NCI-H82 treated with DMSO at 0.1 percent for 48 hours (cell line): Measurements from ENCODE around the gene MST1R.
"Not testable (repeated sequence)": the region's sequence is repeated elsewhere in the genome, so short reads cannot be mapped to it uniquely, and the experiment has no call there.

Source experiments
- DNase-seq: peaks from one replicate; lab custom pipeline; 2025; ENCODE audit not compliant: unreplicated experiment; lab: John Stamatoyannopoulos, UW

The MST1R gene

DNA sequence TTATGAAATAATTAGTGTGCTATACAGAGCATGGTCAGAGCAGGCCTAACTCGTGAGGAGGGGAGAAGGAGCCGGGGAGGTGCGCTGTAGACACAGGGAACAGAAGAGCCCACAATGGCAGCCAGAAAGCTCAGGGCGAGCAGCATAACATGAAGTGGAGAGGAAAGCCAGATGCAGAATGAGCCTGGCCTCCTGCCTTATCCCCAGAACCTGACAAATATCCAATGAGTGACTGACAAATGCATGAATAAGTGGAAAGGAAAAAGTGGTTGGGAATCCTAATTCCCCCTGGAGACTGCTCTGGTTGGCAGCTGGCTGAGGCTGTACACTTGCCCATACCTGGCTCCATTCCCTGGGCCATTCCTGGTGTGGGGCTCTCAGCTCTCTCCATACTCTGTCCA is 9.2 kb upstream of the MST1R start:
- DNase-seq: peak; percentile 74

DNA sequence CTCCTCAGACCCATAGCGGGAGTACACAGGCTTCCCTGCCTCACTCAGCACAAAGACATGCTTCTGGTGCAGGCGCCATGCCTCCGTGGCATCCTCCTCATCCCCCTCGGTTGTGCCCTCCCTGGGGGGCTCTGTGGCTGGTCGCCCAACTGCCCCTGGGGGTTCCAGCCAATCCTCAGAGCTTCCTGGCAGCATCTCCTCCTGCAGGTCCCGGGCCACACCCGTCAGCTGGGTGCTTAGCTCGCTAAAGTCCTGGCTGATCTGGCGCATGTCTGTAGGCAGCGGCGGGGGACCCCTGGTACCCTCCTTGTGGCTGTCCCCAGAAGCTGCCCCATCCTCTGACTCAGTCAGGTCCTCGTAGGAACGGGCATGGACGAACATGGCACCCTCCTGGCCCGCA is 7.9 kb upstream of the MST1R start:
- DNase-seq: no peak

DNA sequence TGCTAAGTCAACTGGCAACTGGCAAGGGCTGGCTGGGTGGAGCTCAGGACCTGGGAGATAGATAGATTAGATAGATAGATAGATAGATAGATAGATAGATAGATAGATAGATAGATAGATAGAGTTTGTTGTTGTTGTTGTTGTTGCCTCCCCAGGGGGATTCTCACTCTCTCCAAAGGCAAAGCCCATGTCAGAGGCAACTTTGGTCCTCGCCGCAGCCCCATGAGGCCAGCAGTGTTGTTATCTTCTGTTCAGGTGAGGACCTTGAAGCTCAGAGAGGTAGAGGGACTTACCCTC is 7.4 kb upstream of the MST1R start:
- no peak for DNase-seq

DNA sequence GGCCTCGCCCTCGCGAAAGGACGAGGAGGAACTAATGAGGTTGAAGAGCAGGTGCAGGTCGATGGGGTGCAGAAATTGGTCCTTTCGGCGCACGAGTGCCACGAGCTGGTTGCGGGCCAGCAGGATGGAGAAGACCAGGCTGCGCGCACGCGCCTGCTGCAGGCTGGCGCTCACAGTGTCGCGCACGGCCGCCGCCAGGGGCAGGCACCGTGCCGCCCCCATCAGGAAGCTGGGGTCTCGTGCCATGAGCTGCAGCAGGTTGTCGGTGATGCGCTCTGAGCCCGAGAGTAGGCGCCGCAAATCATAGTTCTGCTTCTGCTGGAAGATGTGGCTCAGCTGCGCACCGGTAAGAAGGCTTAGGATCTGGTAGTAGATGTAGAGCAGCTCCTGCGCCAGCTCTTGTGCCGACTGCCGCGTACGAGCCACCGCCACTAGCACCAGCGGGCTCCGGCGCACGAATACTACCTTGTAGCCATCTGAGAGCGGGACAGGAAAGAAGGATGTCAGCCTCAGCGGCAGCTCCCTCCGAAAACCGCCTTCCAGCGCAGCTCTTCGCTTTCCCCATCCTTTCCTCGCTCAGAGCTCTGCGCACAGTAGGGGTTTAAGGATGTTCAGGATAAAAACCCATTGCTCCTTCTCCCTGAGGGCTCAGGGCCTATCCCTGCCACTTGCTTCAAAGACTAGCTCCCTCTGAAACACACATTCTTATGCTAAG is 6.9 kb upstream of the MST1R start:
- no peak for DNase-seq

DNA sequence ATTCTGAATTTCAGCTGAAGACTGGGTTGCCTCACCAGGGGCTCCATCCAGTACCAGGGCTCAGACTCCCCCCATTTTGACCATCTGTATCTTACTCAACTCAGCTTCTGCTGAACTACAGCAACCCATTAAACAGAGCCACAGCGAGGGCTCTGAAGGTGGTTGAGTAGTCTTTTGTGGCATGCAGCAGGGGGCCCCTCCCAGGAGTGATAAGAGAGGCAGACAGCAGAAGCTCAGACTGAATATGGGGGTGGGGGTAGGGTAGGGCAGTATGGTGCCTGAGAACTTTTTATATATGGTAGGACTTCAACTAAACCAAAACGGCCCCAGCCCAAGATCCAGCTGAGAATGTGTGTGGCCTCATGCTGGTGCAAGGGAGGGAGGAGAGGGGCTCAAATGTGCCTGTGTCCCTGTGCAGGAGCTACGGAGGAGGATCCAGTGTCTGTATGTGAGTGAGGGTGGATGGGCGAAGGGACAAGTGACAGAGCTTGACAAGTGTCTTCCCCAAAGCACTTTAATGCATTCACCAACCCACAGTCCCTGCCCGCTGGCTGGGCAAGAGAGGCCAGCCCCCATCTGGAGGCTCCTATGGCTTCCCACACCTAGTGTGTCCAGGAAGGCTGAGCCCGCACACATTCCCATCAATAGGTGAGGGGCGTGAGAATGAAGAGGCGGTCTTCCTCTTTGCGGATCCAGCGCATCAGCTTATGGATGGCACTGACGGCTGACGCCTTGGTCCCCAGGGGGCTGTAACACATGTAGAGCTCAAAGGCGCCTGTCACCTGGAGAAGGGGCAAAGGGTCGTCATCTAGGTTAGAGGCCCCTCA is 4.9 kb upstream of the MST1R start:
- no peak for DNase-seq

DNA sequence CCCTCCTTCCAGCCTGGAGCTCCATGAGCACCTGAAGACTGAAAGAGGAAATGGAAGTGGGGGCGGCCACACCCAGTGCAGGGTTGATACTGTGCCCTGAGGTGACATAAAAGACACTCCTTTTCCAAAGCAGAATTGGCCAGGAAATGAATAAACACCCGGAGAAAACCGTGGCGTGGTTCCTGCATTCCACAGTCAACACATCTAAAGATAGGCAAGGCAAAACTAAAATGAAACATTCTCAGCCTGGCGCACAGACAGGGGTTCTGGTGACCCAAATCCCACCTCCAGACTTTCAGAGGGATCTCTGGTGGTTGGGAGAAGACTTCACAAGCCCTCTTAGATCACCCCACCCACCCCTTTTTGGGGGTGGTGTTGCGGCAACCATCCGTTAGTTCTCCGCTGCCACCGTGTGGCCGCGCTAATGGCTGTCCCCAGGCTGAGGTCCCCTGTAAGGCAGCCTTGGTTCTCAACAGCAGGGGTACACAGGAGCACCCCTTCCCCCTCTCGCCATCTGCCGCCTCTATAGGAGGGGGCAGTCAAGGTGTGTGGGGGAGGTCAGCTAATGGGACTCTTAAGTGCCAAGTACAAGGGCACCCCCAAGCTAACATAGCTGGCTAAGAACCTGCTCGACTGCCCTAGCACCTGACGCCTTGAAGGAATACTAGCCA is 2.5 kb upstream of the MST1R start:
- DNase-seq: no peak

DNA sequence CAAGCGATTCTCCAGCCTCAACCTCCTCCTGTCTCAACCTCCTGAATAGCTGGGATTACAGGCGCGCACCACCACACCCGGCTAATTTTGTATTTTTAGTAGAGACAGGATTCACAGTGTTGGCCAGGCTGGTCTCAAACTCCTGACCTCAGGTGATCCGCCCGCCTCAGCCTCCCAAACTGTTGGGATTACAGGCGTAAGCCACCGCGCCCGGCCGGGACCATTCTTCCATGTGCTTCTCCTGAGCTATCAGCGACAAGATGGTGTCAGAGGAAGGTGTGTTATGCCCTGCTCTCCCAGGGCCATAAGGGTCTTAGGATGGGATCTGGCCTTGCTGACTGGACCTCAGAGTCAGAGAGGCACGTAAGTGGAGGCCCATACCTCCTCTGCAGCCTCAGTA is 775 bp upstream of the MST1R start:
- DNase-seq: not testable (repeated sequence)

DNA sequence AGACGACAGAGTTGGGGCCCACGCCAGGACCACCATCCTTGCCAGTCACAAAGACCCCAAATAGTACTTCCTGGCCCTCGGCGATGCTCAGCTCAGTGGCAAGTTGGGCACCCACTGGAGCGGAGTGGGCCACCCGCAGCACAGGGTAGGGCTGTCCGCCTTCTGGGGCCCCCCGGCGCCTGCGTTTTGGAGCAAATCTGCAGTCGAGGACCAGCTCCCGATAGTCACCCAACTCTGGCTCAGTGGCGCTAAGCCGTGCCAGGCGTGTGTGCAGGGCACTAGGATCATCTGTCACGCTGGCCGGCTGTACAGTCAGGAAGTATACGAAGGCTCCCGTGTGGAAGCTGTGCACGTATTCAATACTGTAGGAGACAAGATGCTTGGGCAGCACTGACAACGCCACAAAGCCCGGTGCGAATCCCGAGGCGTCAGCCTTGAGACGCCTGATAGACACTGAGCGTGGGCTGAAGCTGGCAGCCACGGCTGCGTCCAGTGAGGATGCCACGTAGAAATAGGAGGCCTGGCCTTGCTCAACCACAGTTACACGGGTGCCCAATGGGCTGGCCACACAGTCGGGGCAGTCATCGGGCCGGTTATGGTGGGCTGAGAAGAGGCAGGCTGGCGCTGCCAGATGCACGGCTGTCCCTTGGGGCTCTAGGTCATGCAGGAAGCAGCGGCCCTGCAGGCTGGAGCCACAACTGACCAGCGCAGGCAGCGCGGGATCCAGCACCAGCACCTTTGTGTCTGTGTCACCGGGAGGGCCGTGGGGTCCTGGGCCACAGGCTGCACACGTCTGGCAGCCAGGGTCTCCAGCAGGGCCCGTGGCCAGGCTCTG is 945 bp downstream of the MST1R start:
- no peak for DNase-seq

DNA sequence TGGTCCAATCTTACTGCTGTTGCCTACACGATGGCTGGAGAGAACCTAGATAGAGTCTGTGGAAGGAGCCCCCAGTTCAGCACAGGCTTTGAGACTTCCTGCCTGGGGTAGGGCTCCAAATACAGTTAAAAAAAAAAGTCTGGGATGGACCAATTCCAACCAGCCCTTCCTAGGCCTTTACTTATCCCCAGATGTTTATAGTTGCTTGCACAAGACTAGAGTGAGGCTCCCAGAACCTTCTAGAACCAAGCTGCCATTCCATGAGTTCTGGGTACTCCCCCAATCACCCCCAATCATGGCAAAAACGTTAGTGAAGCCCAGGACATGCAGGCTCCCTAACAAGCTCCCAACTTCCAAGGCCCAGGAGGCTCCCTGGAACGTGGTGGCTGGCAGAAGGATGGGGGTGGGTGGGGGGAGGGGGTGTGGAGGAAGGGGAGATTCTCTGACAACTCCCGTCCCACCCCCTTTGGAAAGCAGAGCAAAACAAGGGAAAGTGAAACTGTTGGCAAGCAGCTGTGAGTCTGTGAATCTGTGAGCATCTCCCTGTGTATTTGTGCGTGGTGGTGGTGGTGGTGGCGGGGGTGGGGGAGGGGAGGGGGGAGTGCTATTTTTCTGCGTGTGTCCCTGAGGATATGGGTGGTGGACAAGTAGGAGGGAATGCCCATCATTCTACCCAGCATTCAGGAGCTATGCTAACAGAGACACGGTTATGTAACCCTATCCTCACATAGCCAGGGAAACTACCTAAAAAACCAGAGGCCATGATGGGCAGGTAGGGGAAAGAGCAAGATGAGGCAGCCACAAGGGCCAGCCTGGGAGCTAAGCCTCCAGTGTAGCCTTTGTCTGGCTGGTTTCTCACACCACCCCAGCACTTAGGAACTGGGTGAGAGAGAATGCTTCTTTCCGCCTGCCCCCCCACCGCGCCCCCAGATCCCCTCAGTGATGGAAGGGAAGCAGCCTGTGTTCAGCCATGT is 2.0 kb downstream of the MST1R start:
- no peak for DNase-seq

DNA sequence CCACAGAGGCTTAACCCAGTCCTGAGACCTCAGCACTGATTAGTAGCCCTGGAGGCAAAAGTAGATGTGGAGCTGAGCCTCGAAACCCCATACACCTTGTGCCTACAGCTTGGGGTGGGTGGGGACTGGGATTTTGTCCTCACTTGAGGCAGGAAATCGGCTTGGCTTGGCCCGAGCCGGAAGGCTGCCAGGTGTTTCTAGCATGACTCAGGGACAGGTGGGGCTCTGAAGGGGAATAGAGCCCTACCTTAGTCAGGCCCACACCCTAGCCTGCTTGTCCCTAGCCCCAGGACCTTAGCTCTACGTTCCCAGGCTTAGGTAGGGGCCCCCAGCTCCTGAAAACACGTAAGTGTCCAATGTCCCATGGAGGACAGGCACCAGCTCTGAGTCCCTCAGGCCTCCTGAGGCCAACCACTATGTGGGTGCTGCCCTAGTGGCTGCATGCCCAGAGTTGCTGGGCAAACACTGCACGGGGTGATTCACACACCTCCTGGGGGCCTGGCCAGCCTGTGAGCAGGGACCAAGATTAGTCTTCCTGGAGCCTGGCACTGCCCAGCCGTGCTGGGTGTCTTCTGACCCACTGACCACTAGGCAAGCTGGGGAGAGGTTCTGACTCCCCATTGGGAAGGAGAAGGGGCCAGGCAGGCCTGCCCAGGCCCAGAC is 3.1 kb downstream of the MST1R start:
- no peak for DNase-seq

DNA sequence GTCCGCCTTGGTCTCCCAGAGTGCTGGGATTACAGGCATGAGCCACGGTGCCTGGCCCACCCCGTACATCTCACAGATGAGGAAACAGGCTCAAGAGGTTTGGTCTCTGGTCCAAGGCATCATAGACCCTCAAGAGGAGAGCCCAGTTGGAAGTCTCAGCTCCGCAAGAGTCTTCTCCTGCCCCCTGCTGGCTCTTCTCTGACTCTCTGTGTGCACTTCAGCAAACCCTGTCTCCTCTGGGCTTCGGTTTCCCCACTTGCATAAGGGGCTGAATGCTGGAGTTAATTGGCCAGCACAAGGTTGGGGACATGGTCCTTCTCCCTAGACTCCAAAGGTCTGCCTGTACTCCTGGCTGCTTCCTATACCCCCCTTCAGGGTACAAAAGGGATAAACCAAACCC is 3.9 kb downstream of the MST1R start:
- DNase-seq: peak; percentile 4

DNA sequence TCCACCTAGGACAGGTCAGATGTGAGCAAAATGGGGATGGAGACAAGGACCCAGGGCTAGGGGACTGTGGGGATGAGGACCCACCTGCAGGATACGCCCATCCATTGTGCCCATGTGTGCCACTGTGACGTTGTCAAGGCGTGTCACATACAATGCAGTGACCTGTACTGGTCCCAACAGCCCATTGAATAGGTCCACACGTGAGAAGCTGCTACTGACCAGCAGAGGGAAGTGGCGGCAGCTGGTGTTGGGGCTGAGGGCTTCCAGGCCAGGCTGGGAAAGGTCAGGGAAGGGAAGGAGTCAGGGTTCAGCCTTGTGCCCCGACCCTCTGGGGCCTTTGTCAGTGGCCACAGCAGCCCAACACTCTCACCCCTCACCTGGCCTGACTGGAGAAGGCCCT is 4.7 kb downstream of the MST1R start:
- no peak for DNase-seq

DNA sequence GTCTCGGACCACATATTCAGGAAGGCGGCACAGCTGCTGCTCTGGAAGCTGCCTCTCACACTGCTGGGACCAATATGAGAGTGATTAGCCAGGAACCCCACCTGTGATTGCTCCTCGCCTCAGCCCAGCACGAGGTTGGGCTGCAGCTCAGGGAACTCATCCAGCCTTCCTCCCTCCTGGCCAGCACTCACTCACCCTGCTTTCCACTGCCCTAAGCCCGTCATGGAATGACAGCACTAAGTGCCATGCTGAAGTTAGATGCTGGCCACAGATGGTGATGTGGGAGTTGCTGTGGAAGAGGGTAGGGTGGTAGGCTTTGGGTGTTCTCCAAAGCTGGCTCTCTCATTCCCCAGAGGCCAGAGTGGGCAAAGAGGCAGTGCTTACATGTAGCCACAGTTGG is 7.3 kb downstream of the MST1R start:
- no peak for DNase-seq

DNA sequence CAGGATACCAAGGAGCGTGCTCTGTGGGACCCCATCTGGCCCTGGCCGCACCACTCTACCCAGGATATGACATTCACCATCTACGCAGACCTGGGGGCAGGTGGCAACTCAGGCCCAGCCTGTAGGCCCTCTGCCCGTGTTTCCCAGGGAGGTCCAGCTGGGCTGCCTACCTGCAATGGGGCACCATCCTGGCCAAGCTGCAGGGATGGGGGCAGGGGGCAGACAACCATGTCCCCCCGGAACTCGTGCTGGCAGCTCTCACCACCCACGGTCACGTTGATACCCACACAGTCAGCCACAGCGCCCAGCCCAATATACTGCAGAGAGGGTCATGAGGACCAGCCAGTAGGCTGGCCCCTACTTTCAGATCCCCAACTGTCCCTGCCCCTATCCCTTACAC is 7.9 kb downstream of the MST1R start:
- DNase-seq: no peak

DNA sequence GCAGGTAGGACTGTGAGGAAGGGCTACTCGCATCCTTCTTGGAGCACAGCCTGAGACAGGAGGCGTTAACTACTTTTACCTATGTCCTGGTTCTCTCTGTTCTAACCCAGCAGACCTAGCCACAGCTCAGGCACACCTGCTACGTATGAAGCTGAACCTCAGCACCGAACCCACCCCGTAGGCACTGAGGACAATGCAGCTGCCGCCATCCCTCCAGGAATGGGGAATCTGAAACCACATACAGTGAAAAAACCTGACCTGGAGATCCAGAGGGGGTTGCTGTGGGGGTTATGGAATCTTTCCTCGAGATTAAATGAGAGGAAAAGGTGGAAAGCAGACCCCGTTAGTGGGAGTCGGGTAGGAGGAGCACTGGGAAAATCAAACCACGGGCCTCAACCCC is 14.4 kb downstream of the MST1R start:
- no peak for DNase-seq

DNA sequence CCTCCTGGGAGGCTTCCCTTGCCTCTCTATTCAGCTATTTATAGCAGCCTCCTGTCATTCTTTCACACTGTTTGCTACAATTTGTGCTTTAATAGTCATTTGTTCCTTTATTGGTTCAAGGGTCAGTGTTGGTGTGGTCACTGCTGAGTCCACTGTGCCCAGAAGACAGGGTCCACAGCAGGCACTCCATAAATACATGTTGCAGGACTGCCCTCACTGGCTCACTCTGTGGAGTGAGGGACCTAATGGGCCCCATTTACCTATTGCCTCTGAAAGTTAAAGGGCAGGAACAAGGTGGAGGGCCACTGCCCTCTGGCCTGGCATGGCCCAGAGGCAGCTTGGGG is 16.8 kb downstream of the MST1R start:
- no peak for DNase-seq

DNA sequence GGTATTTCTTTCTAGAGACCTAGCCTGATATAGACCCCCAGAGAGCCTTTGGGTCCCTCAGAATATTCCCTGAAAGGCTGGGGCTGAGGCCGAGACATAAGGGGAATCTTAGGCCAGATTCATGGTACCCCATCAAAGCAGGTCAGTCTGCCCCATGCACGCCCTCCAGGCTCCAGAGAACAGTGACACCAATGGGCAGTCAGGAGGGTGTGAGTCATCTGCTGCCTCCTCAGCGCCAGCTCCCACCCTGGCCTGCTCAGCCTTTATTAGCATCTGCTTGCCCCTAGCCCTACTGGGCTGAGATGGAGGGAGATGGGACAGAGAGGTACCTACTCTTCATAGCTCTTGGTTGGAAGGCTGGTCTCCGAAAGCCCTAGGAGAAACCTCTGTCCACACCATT is 19.7 kb downstream of the MST1R start:
- DNase-seq: no peak

DNA sequence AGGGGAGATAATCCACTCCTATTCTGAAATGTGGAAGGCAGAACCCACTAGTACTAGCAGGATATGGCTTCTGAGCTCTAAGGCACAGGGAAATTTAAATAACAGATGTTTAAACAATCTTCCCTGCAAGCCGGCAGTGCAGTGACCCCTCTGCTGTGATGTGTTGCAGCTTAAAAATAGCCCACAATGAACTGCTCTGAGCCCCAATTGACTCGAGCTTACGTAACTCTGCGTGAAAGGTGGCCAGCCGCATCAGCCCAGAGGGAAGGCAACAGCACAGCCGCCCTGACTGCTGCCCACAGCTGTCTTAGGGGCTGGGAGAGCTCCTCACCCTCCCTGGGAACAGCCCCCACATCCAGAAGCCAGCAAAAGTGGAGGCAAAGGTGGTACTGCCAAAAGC is 21.5 kb downstream of the MST1R start:
- no peak for DNase-seq

DNA sequence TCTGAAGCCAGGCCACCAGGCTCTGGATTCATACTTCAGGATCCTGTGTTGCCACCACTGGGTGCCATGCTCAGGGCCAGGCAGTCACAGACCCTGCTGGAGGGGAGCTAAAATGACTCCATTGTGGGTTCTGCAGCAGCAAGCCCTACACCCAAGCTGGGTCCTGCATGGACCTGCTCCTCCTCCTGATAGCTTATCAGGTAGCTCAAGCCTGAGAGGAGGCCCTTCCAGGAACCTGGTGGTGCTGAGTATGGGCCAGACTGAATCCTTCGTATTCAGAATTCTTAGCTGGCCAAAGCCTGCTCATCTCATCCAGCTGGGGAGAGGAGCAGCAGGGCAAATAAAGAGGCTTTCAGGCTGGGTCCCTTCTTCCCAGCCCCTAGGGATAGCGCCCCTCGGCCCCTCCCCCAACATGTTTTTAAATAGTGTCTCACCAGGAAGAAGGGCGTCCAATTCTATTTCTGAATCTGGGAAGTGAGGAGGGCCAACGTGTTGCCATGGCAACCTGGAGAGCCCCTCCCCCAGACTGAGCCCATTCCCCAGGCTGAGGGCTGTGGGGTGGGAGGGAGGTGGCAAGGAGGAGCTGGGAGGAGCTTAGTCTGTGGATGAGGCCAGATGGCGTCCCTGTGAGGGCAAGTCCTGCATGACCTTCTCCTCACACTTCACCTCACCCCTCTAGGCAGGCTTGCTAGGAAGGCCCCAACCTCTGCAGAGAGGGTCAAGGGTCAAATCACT is 22.9 kb downstream of the MST1R start:
- peak; percentile 69 for DNase-seq
